Ovary (tissue), 3 donors: ENCODE measurements around the gene RETN.

Experiments used
- CTCF ChIP-seq, 3 donors: fragments of 450-650 bp in 2 of 3; fragments of 200-600 bp in 1 of 3; IDR thresholded peaks; one replicate each; pipeline versions ENCODE4 v1.5.1 to v1.8.0; 2016 to 2022; ENCODE audit warnings: antibody characterized with exemption in 3 of 3, mild to moderate bottlenecking in 1 of 3
- EP300 ChIP-seq: sonication (generic); formaldehyde crosslinking; IDR thresholded peaks from one replicate; pipeline ENCODE4 v1.6.1; 2017; ENCODE audit warnings: antibody characterized with exemption
- POLR2A ChIP-seq: fragments of 450-650 bp; IDR thresholded peaks from one replicate; pipeline ENCODE4 v1.6.1; 2017; ENCODE audit warnings: antibody characterized with exemption, mild to moderate bottlenecking, moderate library complexity
- donor health status: DM: no; HTN: no; CAD: no.

GRCh38 chr19:7716762-7717161 is 47.9 kb downstream of the RETN start:
- TF ChIP-seq CTCF (IDR thresholded peaks at IDR 0.05) (no peak), EP300 (no peak), POLR2A (no peak)
